Measurements from ENCODE around the gene AP2A1. TPM values are rescaled to one million over a fixed set of nuclear protein-coding genes. Genes with fewer than 3 reads are reported as not detected.

The AP2A1 gene
- total RNA-seq, 6 donors from 2014 or later: 46.0 to 113 (median 77.6) TPM

- TF ChIP-seq EP300 (IDR thresholded peaks at IDR 0.05) (no peak), CTCF (IDR thresholded peaks at IDR 0.05) (no peak), POLR2AphosphoS5 (IDR thresholded peaks at IDR 0.05) (no peak), POLR2A (IDR thresholded peaks at IDR 0.05) (no peak)
- Histone ChIP-seq H3K4me1 (peaks cover 4 to 13% (median 7%) of the 10 kb centered on the region in 4 donors), H3K4me3 (no peak overlapping the region), H3K9me3 (no peaks in the 10 kb centered on the region), H3K36me3 (peaks cover 0 to 18% (median 9%) of the 10 kb centered on the region in 4 donors), H3K27ac (no peak overlapping the region), H3K27me3 (no peaks in the 10 kb centered on the region)
- no peak for ATAC-seq (ENCODE audit: low FRiP score in 2 of 2)
- no peak for DNase-seq
- WGBS, 2 donors: 67 to 79% methylated on average over 12 to 18 of the region's 18 CpGs
These were observed 77.6 kb downstream of the AP2A1 start for GRCh38 chr19:49844138-49845095.

GRCh38 chr19:49845414-49845813, 78.6 kb downstream of the AP2A1 start:
- Histone ChIP-seq H3K4me1 (peaks cover 4 to 23% (median 15%) of the 10 kb centered on the region in 4 donors), H3K4me3 (no peak overlapping the region), H3K36me3 (peaks cover 0 to 8% (median 2%) of the 10 kb centered on the region in 4 donors), H3K27me3 (no peaks in the 10 kb centered on the region), H3K9me3 (no peaks in the 10 kb centered on the region), H3K27ac (no peak overlapping the region)
- no peak for TF ChIP-seq POLR2AphosphoS5 (IDR thresholded peaks at IDR 0.05)
- no peak for TF ChIP-seq EP300 (IDR thresholded peaks at IDR 0.05)
- no peak for TF ChIP-seq POLR2A (IDR thresholded peaks at IDR 0.05)
- TF ChIP-seq CTCF (IDR thresholded peaks at IDR 0.05): no peak
- no peak for DNase-seq
- ATAC-seq (ENCODE audit: low FRiP score in 2 of 2): no peak
- 58 to 61% methylated on average over 3 of the region's 3 CpGs for WGBS, 2 donors

- Histone ChIP-seq H3K27me3 (no peaks in the 10 kb centered on the region), H3K27ac (no peak overlapping the region), H3K36me3 (no peaks in the 10 kb centered on the region), H3K4me3 (no peak overlapping the region), H3K4me1 (peaks cover 4 to 23% (median 15%) of the 10 kb centered on the region in 4 donors), H3K9me3 (no peaks in the 10 kb centered on the region)
- ATAC-seq (ENCODE audit: low FRiP score in 2 of 2): no peak
- WGBS, 2 donors: 78 to 87% methylated on average over 5 of the region's 5 CpGs
- TF ChIP-seq POLR2A (IDR thresholded peaks at IDR 0.05) (no peak), CTCF (IDR thresholded peaks at IDR 0.05) (no peak), EP300 (IDR thresholded peaks at IDR 0.05) (no peak), POLR2AphosphoS5 (IDR thresholded peaks at IDR 0.05) (no peak)
- no peak for DNase-seq
These were observed 79.6 kb downstream of the AP2A1 start for GRCh38 chr19:49846408-49846807.

DNA sequence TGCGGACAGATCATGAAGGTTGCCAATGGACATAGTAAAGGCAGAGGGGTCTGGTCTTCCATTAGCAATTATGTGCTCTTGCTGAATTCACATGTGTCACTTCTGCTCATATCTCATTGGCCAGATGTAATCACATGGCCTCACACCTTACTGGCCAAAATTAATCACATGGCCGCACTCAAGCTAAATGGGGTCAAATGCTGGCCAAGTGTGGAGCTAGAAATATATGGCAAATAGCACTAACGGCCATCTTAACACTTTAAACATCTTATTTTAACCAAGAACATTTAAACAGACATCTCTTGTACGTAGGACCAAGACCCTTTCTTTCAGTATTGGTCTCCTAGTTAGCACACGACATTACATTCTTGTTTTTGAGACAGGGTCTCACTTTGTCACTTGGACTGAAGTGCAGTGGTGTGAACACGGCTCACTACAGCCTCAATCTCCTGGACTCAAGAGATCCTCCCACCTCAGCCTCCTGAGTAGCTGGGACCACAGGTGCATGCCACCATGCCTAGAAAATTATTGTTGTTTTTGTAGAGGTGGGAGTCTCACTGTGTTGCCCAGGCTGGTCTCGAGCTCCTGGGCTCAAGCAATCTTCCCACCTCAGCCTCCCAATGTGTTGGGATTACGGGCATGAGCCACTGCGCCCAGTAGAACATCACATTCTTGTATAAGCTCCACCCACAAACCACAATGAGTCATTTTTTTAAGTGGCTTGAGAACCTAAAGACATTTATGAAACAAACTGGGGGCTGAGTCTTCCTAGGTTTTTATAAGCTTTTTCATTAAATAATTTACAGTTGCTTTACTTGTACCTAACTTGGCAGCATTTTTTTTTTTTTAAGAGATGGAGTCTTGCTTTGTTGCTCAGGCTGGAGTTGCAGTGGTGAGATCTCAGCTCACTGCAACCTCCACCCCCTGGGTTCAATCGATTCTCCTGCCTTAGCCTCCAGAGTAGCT, 81.2 kb downstream of the AP2A1 start:
- Histone ChIP-seq H3K27ac (peak overlapping the region in 1 of 4 donors; percentile 42), H3K36me3 (no peaks in the 10 kb centered on the region), H3K4me3 (no peak overlapping the region), H3K9me3 (no peaks in the 10 kb centered on the region), H3K27me3 (no peaks in the 10 kb centered on the region), H3K4me1 (peaks cover 16 to 34% (median 29%) of the 10 kb centered on the region in 4 donors)
- ATAC-seq (ENCODE audit: low FRiP score in 2 of 2) (no peak), DNase-seq (peak in 1 of 2 donors; percentile 50)
- no peak for TF ChIP-seq EP300 (IDR thresholded peaks at IDR 0.05)
- TF ChIP-seq CTCF (IDR thresholded peaks at IDR 0.05): no peak
- no peak for TF ChIP-seq POLR2AphosphoS5 (IDR thresholded peaks at IDR 0.05)
- WGBS, 2 donors: 75 to 77% methylated on average over 10 of the region's 10 CpGs
